GM12878 (cell line): Measurements from ENCODE around the gene MYF6. TPM values are rescaled to one million over a fixed set of nuclear protein-coding genes. Genes with fewer than 3 reads are reported as not detected.

Source experiments
- ATAC-seq: fragments of 200-7000 bp; cut with Tn5 transposase; 3 replicates; pipeline ENCODE4 v1.9.1; 2020; ENCODE audit warnings: mild to moderate bottlenecking, moderate library complexity
- BruUV-seq: library from RNA; stranded (reverse); fragments of 400-500 nt; replicated peaks from 2 replicates; lab custom pipeline; 2021; lab: Mats Ljungman, UMichigan
- CTCF ChIA-PET: fragments of 300-600 bp; sonication (Branson Sonifier 250); formaldehyde crosslinking; extraction: SDS; loops from one replicate; lab custom pipeline; 2021; ENCODE audit warnings: inconsistent platforms; lab: Yijun Ruan, JAX
- POLR2A ChIA-PET: fragments of 350-600 bp; formaldehyde crosslinking; extraction: SDS; loops from one replicate; lab custom pipeline; 2021; ENCODE audit warnings: inconsistent platforms; lab: Charles Lee
- RAD21 ChIA-PET: fragments of 300-600 bp; sonication (Branson Sonifier 250); formaldehyde crosslinking; loops from one replicate; lab custom pipeline; 2023; ENCODE audit warnings: antibody characterized with exemption; ENCODE audit not compliant: unreplicated experiment; lab: Charles Lee
- SMC1A ChIA-PET: fragments of 300-600 bp; sonication (Branson Sonifier 250); formaldehyde crosslinking; loops from one replicate; lab custom pipeline; 2023; ENCODE audit not compliant: unreplicated experiment, uncharacterized antibody; lab: Charles Lee
- DNase-seq: peaks from one replicate; pipeline ENCODE4 v3.0.0-alpha.2; 2011; ENCODE audit warnings: low read depth, low spot score
- FAIRE-seq: peaks from 3 replicates; lab custom pipeline; 2011; peaks lifted over from hg19 to GRCh38; lab: Jason Lieb, UNC
- H2AFZ ChIP-seq: 2 replicates; pipeline ENCODE4 v1.6.0; 2011; ENCODE audit warnings: low read depth, low read length, control low read depth; ENCODE audit not compliant: control insufficient read depth
- H3K27ac ChIP-seq: 2 replicates; pipeline ENCODE4 v1.5.1; 2011; ENCODE audit warnings: control low read depth; ENCODE audit not compliant: control insufficient read depth, insufficient read depth
- H3K27me3 ChIP-seq, 2 experiments: replicated peaks in 1 of 2; 2 replicates each; pipeline versions ENCODE4 v1.6.0 to v1.6.1; 2011; ENCODE audit warnings: low read length in 1 of 2; ENCODE audit not compliant: control insufficient read depth in 2 of 2, insufficient read depth in 2 of 2
- H3K36me3 ChIP-seq, 2 experiments: 2 replicates each; pipeline ENCODE4 v1.5.1; 2011; ENCODE audit warnings: low read length in 1 of 2; ENCODE audit not compliant: control insufficient read depth in 2 of 2, insufficient read depth in 2 of 2
- H3K4me1 ChIP-seq: 2 replicates; pipeline ENCODE4 v1.6.1; 2011; ENCODE audit warnings: mild to moderate bottlenecking, low read length, moderate library complexity, mixed read lengths; ENCODE audit not compliant: control insufficient read depth, insufficient read depth
- H3K4me2 ChIP-seq: 2 replicates; pipeline ENCODE4 v1.6.0; 2011; ENCODE audit warnings: control low read depth; ENCODE audit not compliant: control insufficient read depth, insufficient read depth
- H3K4me3 ChIP-seq: fragments of 200-600 bp; sonication (generic); 2 replicates; pipeline ENCODE4 v1.5.1; 2016
- H3K79me2 ChIP-seq: 2 replicates; pipeline ENCODE4 v1.6.0; 2011; ENCODE audit warnings: low read length; ENCODE audit not compliant: control insufficient read depth, insufficient read depth
- H3K9ac ChIP-seq: 2 replicates; pipeline ENCODE4 v1.8.0; 2011; ENCODE audit warnings: low read length, control low read depth, mixed read lengths; ENCODE audit not compliant: control insufficient read depth, insufficient read depth
- H3K9me3 ChIP-seq: replicated peaks from 3 replicates; pipeline ENCODE4 v1.5.1; 2011; ENCODE audit warnings: mild to moderate bottlenecking, low read length; ENCODE audit not compliant: control insufficient read depth, insufficient read depth
- H4K20me1 ChIP-seq: 2 replicates; pipeline ENCODE4 v1.6.0; 2011; ENCODE audit not compliant: control insufficient read depth, insufficient read depth
- CBX5 ChIP-seq: sonication (generic); IDR thresholded peaks from 2 replicates; pipeline ENCODE4 v1.6.1; 2016; ENCODE audit warnings: low read depth, moderate library complexity, mild to moderate bottlenecking, inconsistent platforms
- HDGF ChIP-seq: fragments of 450-650 bp; IDR thresholded peaks from 2 replicates; pipeline ENCODE4 v1.6.1; 2016; ENCODE audit warnings: antibody characterized with exemption
- KLF5 ChIP-seq: fragments of 450-650 bp; IDR thresholded peaks from 2 replicates; pipeline ENCODE4 v1.6.1; 2014; ENCODE audit warnings: mild to moderate bottlenecking; ENCODE audit not compliant: partially characterized antibody
- NFIC ChIP-seq: IDR thresholded peaks from 2 replicates; pipeline ENCODE4 v1.6.1; 2012; ENCODE audit warnings: low read depth, mild to moderate bottlenecking, inconsistent platforms, low read length, moderate library complexity
- SUZ12 ChIP-seq: fragments of 200-600 bp; sonication (generic); IDR thresholded peaks from one replicate; pipeline ENCODE4 v1.6.1; 2018; ENCODE audit warnings: antibody characterized with exemption, mild to moderate bottlenecking; ENCODE audit not compliant: unreplicated experiment
- ZNF217 ChIP-seq: fragments of 450-650 bp; IDR thresholded peaks from 2 replicates; pipeline ENCODE4 v1.6.1; 2017; ENCODE audit warnings: antibody characterized with exemption, mild to moderate bottlenecking
- ZNF24 ChIP-seq: fragments of 450-650 bp; IDR thresholded peaks from 2 replicates; pipeline ENCODE4 v1.6.1; 2017; ENCODE audit warnings: antibody characterized with exemption, mild to moderate bottlenecking
- ZSCAN29 ChIP-seq: fragments of 450-650 bp; IDR thresholded peaks from 2 replicates; pipeline ENCODE4 v1.6.1; 2017; ENCODE audit warnings: mild to moderate bottlenecking, moderate library complexity
- ZZZ3 ChIP-seq: IDR thresholded peaks from 2 replicates; pipeline ENCODE4 v1.6.1; 2011; ENCODE audit warnings: low read depth; ENCODE audit not compliant: control insufficient read depth, insufficient read length
- WGBS: methylation state at CpG from one replicate; pipeline ENCODE4 v1.1.6; 2016; ENCODE audit warnings: low lambda C conversion rate; ENCODE audit not compliant: insufficient replicate concordance, insufficient coverage; ENCODE audit errors: missing lambda C conversion rate; 5-methylcytosine and 5-hydroxymethylcytosine counted together
- in situ Hi-C: fragments of 300-500 bp; cut with MboI; formaldehyde crosslinking; loops from 9 replicates; pipeline ENCODE4 v1.14.3; 2018; ENCODE audit warnings: mixed read lengths
- intact Hi-C: fragments of 100-400 bp; cut with micrococcal nuclease; formaldehyde crosslinking; loops from one replicate; pipeline ENCODE4 v1.14.2; 2022; ENCODE audit not compliant: unreplicated experiment
- polyA plus RNA-seq, 11 experiments: library from polyadenylated mRNA; depleted of rRNA in 4 of 11; unstranded in 6 of 11; stranded (reverse) in 5 of 11; fragments of >200 nt; fragmentation: Nextera tagmentation in 4 of 11; fragmentation: Illumina TruSeq in 1 of 11; extraction: Ambion mirVana in 4 of 11; extraction: Trizol in 1 of 11; gene quantifications; 1 replicate in 1 of 11; 2 replicates in 10 of 11; pipeline versions ENCODE4 v1.2.1 to v1.2.3, GENCODE V29; 2011 to 2016; ENCODE audit warnings: inconsistent platforms in 2 of 11, missing spikeins in 2 of 11, low read depth in 1 of 11
- total RNA-seq, 4 experiments: library from RNA; depleted of rRNA in 3 of 4; stranded (reverse); fragments of >200 nt in 3 of 4; fragmentation: Illumina TruSeq in 1 of 4; extraction: Trizol in 1 of 4; gene quantifications; 2 replicates each; pipeline versions ENCODE4 v1.2.1 to v1.2.3, GENCODE V29; 2013 to 2021

Gene MYF6
- total and polyA plus RNA-seq, 10 of the 15 experiments (the other 5 are each of a cell fraction or from before 2014, with no cell fraction given) = not detected

DNA sequence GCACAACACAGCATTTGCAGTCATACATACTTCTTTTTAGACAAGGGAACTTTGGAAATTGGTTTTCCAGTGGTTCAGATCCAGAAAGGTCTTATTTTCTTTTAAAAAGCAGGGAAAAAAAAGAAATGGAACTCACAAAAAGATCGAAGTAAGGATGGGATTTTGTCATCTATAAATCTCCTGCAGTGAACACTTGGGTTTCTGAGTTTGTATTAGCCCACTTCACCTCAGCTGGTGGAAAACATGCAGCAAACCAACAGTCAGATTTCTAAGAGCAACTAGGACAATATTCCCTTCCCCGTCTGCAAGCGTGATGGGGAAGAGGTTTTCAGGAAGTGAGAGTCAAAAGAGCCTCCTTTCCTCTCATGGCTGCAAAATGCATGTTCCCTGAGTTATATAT, 13.9 kb downstream of the MYF6 start:
- ATAC-seq (no peak), FAIRE-seq (no peak), DNase-seq (no peak)
- ChIA-PET POLR2A (no interaction called here), RAD21 (no interaction called here), CTCF (no interaction called here), SMC1A (no interaction called here)
- intact Hi-C loops = no loop called here
- BruUV-seq = no TSS peak
- Histone ChIP-seq H3K4me2 (no peak overlapping the region), H3K36me3 (no peaks in the 10 kb centered on the region), H3K4me1 (no peaks in the 10 kb centered on the region), H3K9ac (no peak overlapping the region), H3K4me3 (no peak overlapping the region), H2AFZ (no peak overlapping the region), H4K20me1 (no peaks in the 10 kb centered on the region), H3K79me2 (no peaks in the 10 kb centered on the region), H3K27me3 (peaks cover 2 to 4% of the 10 kb centered on the region in 2 experiments; a peak in 3 of 4 replicates), H3K9me3 (no peaks in the 10 kb centered on the region), H3K27ac (no peak overlapping the region)
- 20% methylated on average over 3 of the region's 3 CpGs for WGBS
- TF ChIP-seq ZNF24 (no peak), ZSCAN29 (no peak), CBX5 (no peak), SUZ12 (no peak), ZZZ3 (no peak), ZNF217 (no peak)
- in situ Hi-C loops = no loop called here

DNA sequence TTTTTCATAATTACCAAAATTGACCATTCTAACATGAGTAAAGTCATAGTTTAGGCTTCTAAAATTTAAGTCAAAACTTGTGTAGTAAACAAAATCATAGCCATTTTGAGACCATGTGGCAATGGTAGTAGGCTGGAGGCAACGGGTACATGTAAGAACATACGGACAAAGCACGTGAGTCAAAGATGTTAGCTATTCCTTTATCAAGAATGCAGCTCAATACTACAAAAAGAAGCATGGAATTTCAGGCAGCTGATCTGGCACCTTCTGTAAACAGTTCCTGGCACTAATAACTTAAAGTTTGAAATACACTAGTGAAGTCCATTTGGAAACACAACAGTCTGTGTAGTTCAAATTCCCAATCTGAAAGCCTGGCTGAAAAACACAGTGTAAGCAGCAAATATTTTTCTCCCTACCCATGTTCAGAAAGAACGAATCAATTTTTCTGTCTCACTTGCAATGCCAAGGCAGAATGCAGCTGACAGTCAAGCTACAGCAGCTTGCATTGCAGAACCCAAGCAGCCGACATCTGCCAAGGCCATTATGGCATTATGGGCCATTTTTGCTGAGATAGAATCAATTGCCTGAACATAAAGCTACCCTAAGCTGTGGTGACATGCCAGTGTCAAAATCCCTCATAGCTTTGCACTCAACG, 38.5 kb downstream of the MYF6 start:
- no peaks in the 10 kb centered on the region for H3K27me3 ChIP-seq
- 34% methylated on average over 6 of the region's 6 CpGs for WGBS
- BruUV-seq = no TSS peak
- no peaks in the 10 kb centered on the region for H3K9me3 ChIP-seq
- RAD21 ChIA-PET = no interaction called here
- TF ChIP-seq KLF5 (no peak), NFIC (no peak), HDGF (no peak)
- POLR2A ChIA-PET = no interaction called here
- no peak overlapping the region for H3K27ac ChIP-seq
- in situ Hi-C loops = no loop called here
- H2AFZ ChIP-seq = no peak overlapping the region
- DNase-seq (no peak), FAIRE-seq (no peak), ATAC-seq (no peak)
- H3K4me3 ChIP-seq = no peak overlapping the region
- CTCF ChIA-PET = interaction anchor here (1.5 to 1.6 kb wide), 2 partner anchors 36 to 92 kb away, joined by 4 read pairs; no protein-coding TSS in a partner anchor
- no peak overlapping the region for H3K9ac ChIP-seq
- H4K20me1 ChIP-seq = no peaks in the 10 kb centered on the region
- no peaks in the 10 kb centered on the region for H3K4me1 ChIP-seq
- SMC1A ChIA-PET = no interaction called here
- H3K79me2 ChIP-seq = no peaks in the 10 kb centered on the region
- intact Hi-C loops = no loop called here
- H3K36me3 ChIP-seq = no peaks in the 10 kb centered on the region
- no peak overlapping the region for H3K4me2 ChIP-seq
